Measurements from ENCODE around the gene PUM2. TPM values are rescaled to one million over a fixed set of nuclear protein-coding genes. Genes with fewer than 3 reads are reported as not detected.
A peak's percentile ranks its signal among the peaks of the same experiment; 100 is the strongest.

PUM2 gene
- total and polyA plus RNA-seq, 2 of the 13 experiments (the other 11 are each of a cell fraction or from before 2014, with no cell fraction given), result 69.6 to 69.8 TPM

GRCh38 chr2:20396356-20397000 is 45.8 kb upstream of the PUM2 start (continued):
- TF ChIP-seq ZNF318 (CRISPR knock-in tag; IDR thresholded peaks at IDR 0.05) (0 out of 2 replicates have a peak, but pooled peaks have one; percentile 8), ZBTB14 (CRISPR knock-in tag; IDR thresholded peaks at IDR 0.05) (no peak), ZIK1 (CRISPR knock-in tag; IDR thresholded peaks at IDR 0.05; ENCODE audit: borderline replicate concordance, low read depth) (no peak), FUBP1 (CRISPR knock-in tag; IDR thresholded peaks at IDR 0.05; ENCODE audit: borderline replicate concordance) (no peak), ELF1 (CRISPR knock-in tag; IDR thresholded peaks at IDR 0.05) (no peak; the same call in 1 of the 2 replicates), E2F5 (CRISPR knock-in tag; conservative IDR thresholded peaks at IDR 0.05) (no peak)
